HG03469 (cell line): ENCODE data around the gene COP1.
"Not testable (repeated sequence)": the region's sequence is repeated elsewhere in the genome, so short reads cannot be mapped to it uniquely, and the experiment has no call there.

Experiments
- ATAC-seq: cut with Tn5 transposase; IDR thresholded peaks from one replicate; pipeline ENCODE4 v1.9.1; 2021; ENCODE audit warnings: mild to moderate bottlenecking, moderate library complexity, moderate number of reproducible peaks; ENCODE audit not compliant: unreplicated experiment

Gene COP1

DNA sequence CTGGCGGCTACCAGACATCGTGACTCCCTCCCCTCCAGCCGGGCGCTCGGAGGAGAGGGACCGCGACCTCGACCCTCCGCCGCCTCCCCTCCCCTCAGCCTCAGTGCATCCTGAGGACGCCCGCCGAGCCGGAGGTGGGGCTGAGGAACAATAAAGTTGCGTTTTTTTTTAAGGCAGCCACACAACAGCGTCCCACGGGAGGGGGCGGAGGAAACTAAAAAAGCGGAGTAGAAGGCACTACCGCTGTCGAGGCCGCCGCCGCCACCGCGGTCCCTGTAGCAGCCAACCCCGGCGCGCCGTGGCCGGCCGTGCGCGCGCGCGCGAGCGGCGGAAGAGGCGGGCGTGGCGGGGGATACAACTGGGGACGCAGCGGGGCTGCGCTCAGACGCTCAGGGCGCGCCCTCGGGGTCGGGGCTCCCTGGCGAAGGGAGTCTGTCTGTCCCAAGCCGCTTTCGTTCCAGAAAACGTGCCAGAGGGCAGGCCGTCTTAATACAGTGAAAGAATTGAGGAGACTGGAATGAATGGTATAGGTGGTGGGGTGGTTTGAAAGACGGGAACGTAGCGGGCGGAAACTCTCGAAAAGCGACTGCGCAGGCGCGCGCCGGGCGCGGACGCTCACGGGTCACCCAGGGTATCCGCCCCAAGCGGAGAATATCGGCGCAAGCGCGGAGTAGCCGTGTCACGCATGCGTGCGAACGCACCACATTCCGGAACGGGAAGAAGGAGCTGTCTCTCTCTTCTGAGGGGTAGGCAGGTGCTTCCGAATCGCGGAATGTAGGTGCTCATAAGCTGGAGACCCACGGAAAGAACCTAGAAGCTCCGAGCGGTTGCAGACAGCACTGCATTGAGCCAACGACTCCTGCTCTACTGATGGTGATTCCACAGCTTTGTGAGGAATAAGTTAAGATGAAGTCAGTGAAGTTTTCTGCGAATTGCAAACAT, at the start of gene COP1:
Gene COP1, minus strand, starts transcription at position 326 of the 942 bp plus-strand sequence. Its CDS starts 308 bp downstream, at position 18.
- peak; percentile 83 for ATAC-seq

DNA sequence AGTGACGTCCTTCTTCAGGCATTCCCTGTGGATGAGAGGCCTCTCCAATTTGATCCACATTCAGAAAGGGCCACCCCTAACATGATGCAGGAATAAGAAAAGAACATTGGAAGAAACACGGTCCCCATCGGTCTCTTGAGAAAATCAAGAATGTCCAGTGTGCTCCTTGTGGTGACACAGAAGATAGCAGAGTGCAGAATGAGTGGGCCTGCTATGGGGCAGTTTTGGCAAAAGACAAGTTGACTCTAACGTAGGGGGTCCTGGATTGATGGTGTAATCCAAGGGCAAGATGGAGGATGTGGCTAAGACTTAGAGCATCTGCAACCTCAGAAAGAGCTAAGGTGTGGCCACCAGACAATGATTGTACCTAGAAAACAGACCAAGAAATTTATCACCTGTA, 45.1 kb upstream of the COP1 start:
- ATAC-seq = no peak

DNA sequence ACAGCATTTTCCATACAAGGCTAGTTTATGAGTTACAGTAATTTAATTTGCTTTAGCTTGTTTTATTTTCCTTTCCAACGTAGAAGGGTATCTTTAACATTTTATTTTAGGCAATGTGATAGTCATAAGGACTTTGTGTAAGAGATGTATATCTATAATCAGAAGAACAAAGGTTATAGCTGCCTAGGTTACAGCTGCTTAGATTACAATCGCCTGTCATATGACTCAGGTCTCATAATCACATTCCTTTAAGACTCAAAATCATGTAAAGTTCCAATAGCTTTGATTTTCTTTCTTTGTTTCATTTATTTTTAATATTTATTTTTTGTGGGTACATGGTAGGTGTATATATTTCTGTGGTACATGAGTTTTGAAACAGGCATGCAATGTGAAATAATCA, 37.8 kb upstream of the COP1 start:
- ATAC-seq = no peak

DNA sequence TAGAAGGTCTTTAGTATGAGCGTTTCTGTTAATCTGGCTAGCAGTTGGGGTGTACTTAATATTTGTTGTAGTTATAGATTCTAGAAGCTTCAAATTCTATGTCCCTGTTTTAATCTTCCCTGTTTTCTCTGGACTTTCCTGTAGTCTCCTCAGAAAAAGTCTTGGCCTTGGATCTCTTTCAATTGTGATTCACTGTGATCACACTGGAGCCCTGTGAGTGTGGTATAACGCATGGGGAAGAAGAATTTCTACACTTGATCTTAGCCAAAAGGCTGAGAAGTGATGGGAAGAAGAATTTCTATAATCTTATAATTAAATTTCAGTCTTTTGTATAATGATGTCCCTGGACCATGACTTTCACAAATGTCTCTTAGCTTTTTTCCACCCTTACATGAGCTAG, 36.7 kb upstream of the COP1 start:
- no peak for ATAC-seq

DNA sequence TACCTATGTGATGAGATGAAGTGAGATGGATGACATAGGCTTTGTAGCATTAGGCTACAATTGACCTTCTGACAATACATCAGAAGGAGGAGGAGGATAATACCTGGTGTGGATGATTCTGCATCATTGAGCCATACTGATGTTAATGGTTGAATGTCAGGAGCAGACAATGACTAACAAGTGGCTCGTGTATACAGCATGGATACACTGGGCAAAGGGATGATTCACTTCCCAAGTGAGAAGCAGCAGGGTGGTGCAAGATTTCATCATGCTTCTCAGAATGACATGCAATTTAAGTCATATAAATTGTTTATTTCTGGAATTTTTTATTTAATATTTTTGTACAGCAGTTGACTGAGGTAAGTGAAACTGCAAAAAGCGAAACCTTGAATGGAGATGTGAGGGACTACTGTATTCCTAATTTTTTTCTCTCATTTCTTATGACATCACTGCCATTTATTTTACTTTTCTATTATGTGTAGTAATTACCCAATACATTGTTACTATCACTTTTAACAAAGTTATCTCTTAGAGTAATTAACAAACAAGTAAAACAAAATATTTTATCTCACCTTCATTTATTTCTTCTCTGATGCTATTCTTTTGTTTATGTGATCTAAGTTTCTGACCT, 34.4 kb upstream of the COP1 start:
- ATAC-seq = no peak

DNA sequence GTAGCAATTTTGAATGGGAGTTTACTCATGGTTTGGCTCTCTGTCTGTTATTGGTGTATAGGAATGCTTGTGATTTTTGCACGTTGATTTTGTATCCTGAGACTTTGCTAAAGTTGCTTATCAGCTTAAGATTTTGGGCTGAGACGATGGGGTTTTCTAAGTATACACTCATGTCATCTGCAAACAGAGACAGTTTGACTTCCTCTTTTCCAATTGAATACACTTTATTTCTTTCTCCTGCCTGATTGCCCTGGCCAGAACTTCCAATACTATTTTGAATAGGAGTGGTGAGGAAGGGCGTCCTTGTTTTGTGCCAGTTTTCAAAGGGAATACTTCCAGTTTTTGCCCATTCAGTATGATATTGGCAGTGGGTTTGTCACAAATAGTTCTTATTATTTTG, 26.6 kb upstream of the COP1 start:
- not testable (repeated sequence) for ATAC-seq

DNA sequence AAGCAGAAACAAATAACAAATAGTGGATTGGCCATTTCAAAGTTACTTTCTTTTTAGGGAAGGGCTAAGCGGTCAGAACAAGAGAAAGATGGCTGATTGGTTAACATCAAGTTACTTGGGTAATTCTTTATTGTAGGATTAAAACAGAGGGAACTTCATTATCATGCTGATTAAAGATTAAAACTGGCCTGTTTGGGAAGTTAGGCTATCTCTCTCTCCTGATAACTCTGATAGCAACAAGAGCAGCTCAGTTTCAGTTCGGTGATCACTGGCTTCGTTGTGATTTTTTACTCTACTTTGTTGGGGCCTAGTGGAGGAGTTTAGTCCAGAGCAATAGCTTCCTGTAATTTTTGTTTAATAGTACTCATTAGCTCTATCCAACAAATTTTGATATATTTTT, 20.5 kb upstream of the COP1 start:
- no peak for ATAC-seq

DNA sequence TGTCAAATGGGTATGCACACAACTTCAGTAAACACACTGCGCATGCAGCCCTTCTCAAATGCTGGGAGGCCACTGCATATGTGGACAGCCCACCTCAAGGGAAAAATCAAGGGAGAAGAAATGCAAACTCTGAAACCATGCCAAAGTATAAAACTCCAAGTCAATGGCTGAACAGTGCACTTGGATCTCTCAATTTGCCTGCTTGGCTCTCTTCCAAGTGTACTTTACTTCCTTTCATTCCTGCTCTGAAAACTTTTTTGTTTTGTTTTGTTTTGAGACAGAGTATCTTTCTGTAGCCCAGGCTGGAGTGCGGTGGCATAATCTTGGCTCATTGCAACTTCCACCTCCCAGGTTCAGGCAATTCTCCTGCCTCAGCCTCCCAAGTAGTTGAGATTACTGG, 18.8 kb upstream of the COP1 start:
- no peak for ATAC-seq

DNA sequence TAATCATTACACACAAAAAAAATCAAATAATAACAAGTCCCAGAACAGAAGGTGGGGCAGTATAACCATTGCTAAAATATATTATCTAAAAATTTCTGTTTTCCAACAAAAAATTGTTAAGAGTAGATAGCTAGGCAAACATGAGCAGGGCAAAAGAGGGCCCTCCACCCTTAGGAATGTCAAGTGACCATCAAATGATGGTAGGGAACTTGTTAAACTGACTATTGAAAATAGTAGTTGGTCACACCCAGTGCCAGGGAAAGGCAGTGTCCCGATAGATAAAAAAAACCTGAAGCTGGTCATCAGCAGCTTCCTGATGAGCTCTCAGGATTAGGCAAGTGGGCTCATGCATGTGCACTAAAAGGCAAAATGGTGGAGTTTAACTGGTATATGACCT, 18.4 kb upstream of the COP1 start:
- no peak for ATAC-seq

DNA sequence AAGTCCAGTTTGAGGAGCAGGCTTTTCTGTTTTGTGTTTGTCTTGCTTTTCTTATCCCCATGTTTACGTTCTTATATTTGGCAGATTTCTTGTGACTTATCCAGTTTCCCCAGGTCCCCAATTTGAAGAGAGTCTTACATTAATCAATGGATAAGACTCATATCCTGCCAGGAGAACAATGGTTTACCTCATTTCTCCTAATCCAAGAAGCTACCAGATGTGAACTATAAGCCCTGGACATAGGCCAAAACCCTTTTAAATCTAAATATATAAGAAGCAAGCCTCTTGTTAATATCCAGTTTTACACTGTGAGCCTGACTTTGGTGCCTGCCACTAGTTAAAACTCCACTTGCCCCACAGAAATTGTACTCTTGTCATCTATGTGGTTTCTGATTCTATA, 15.1 kb upstream of the COP1 start:
- ATAC-seq = no peak

DNA sequence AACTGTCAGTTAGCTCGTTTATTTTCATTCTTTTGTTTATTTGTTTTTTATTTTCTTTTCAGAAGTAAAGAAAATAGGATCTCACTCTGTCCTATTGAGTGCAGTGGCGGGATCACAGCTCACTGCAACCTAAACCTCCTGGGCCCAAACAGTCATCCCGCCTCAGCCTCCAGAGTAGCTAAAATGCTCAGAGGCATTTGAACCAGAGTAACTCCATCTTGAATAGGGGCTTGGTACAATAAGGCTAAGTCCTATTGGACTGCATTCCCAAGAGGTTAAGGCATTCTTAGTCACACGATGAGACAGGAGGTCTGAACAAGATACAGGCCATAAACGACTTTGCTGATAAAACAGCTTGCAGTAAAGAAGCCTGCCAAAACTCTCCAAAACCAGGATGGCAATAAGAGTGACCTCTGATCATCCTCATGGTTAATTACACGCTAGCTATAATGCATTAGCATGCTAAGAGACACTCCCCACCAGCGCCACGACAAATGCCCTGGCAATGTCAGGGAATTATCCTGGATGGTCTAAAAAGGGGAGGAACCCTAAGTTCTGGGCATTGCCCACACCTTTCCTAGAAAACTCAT, 13.1 kb upstream of the COP1 start:
- no peak for ATAC-seq

DNA sequence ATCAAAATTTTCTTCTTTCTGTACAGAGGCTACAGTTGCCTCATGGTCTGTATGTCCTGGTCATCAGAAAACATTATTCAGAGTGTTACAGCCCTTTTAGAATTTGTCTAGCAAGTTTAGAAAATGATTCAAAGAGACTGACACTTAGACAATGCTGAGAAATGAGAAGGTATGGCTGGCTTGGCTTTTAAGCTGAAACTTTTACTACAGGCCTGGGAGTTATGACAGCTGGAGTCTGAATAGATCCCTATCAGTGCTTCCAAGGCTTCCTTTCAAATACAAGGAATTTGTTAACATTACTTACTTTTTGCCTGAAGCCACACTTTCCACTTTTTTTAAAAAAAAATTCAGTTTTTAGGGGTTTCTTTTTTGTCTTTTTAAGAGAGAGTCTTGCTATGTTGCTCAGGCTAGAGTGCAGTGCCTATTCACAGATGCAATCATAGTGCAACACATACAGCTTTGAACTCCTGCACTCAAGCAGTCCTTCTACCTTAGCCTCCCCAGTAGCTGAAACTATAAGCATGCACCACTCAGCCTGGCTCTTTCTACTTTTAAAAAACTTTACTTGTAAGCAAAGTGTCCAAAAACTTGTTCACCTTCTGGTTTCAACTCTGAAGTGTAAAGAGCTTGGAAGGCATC, 10.5 kb upstream of the COP1 start:
- ATAC-seq = no peak

DNA sequence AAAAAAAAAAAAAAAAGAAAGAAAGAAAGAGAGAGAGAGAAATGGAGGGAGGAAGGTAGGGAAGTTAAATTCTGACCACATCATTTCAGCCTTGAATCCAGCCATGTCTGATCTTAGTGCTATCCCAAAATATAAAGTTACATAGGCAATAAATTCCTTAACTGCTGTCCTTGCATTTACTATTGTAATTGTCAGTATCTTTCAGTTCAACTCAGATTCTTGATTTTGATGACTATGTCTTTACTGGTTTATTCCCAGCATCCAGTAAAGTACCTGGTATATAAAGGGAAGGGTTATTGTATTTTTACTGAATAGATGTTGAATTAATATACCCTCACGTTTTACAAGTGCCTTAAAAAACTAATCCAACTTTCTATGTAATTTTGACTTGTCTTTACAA, 8.9 kb upstream of the COP1 start:
- ATAC-seq = no peak

DNA sequence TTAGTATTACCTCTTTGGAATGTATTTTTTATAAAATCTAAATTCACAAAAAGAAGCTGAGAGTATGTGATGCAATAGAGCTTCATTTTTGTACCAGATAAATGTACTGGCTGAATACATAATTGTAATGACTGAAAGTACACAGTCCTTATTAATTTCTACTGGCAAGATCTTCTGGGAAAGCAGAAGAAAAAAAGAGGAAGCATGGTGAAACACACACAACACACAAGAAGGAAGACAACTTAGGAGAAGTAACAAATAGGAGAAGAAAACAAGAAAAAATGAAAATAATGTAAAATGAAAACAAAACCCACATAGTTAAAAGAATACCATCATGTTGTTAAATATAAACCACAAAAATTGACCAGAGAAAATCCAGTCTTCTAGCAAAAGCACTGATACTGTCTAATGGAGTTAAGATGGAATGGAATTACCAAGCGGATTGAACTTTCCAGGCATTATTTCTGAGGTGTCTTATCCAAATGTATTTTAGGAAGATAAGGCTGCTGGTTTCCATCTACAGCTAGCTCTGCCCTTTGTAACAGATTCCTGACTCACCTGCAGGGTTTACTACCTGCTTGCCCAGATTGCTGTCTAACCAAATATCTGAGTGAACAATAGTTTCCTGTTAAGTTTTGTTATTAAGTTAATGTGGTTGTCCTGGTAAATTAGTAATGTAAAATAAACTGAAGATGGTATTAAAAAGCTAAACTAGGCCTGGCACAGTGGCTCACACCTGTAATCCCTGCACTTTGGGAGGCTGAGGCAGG, 4.5 kb upstream of the COP1 start:
- no peak for ATAC-seq

DNA sequence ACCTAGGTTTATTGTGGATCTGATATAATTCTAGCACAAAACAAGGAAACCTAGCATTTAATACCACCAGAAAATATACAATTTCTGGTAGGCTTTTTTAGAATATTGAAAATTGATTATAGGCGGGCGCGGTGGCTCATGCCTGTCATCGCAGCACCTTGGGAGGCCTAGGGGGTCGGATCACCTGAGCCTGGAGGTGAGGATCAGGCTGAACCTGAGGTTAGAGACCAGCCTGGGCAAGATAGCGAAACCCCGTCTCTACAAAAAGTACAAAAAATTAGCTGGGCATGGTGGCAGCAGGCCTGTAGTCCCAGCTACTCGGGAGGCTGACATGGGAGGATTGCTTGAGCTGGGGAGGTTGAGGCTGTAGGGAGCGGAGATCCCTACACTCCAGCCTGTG, 948 bp upstream of the COP1 start:
- no peak for ATAC-seq

DNA sequence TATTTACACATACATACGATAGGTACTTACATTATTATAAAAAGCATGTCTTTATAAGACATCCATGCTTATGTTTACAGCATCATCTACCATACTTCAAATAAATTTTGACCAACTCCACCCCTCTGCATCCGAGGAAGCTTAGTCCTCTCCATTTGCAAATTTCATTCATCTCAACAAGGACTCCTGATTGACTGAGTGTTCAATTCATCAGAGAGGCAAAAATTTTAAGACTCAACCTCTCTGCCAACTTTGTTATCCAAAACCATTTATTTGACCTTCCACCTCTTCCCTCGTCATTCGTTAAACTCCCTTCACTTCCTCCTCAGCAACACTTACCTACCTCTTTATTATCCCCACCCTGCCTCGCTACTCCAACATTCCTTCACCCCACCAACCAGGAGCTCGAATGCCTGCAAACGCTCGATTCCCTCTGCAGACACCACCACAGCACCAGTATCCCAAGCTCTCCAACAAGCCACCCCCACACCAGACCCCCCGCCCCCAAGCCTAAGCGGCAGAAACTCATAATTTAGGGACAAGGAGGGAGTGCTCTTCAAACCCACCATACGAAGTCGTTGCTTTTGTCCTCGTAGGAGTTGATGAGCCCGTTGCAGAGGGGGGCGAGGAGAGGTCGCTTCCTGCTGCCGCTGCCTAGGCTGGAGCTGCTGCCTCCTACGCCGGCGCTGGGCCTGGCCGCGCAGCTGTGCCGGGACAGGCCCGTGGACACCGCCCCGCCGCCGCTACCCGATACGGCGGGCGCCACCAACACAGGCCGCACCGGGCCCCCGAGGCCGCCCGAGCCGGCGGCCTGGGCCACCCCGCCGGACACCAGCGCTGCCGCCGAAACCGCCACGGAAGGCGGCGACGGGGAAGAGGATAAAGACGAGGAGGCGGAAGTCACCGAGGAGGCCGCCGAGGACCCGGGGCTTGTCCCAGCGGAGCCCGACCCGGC, 803 bp downstream of the COP1 start:
- peak; percentile 7 for ATAC-seq

DNA sequence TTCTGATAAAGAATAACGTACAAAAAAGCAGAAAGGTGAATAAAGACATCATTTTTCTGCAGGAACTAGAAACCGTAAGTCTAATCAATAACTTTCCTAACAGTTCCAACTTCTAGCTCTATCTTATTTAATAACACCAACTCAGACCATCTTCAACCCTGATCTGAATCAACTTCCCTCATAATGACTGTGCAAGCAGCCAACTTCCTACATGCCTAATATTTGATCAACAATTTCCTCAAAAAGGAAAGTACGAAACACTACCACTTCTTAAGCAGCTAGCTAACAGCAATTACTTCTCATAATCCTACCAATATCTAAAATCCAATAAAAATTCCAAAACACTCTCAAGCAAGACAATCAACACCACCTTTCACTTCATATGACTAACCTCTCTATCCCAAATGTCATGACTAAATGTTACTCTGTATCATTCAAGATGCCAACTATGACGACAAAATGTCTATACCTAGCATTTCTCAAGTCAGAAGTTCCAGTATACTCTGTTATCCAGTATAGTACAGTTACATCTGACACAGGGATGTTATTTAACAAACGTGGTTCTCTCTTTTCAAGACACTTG, 1.7 kb downstream of the COP1 start:
- no peak for ATAC-seq

DNA sequence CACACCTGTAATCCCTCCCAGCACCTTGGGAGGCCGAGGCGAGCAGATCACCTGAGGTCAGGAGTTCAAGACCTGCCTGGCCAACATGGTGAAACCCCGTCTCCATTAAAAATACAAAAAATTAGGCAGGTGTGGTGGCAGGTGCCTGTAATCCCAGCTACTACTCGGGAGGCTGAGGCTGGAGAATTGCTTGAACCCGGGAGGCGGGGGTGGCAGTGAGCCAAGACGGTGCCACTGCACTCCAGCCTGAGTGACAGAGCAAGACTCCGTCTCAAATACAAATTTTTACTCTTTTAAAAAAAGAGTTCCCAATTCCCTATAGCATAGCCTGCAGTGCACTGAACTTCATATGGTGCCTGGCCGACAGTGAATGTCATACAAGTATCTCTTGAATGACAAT, 2.4 kb downstream of the COP1 start:
- not testable (repeated sequence) for ATAC-seq

DNA sequence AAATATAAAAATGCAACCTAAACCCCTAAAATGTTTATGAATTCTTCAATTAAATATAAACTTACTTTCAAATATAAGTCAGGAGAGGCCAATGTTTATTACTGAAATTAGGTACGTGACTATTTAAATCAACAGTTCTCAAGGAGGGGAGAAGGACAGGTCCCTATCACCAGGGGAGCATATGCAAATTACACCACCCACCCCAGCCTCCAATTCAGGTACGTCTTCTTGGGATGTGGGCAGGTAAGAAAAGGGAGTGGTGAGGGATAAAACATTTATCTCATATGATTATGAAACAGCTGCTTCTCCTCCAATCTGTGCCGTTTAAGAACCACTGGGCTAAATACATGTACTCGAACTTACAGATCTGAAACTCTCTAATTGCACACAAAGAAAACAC, 3.4 kb downstream of the COP1 start:
- ATAC-seq = no peak
